K562 (cell line): ENCODE data around the gene CTDSPL. TPM values are rescaled to one million over a fixed set of nuclear protein-coding genes. Genes with fewer than 3 reads are reported as not detected.

Experiments
- ARHGAP35 ChIP-seq: fragments of 450-650 bp; IDR thresholded peaks from 2 replicates; pipeline ENCODE4 v1.6.1; 2018; ENCODE audit not compliant: partially characterized antibody
- ATF2 ChIP-seq: sonication (generic); formaldehyde crosslinking; IDR thresholded peaks from 2 replicates; pipeline ENCODE4 v1.8.1; 2022; ENCODE audit warnings: missing genetic modification reagents
- CBX8 ChIP-seq: fragments of 200-600 bp; sonication (generic); IDR thresholded peaks from 2 replicates; pipeline ENCODE4 v1.6.1; 2012; ENCODE audit warnings: borderline replicate concordance, mixed run types, low read depth, mild to moderate bottlenecking, moderate library complexity, mixed read lengths, low read length, control low read depth, inconsistent platforms; ENCODE audit not compliant: poor library complexity, severe bottlenecking; ENCODE audit errors: extremely low read depth
- CLOCK ChIP-seq: fragments of 250-450 bp; sonication (Bioruptor Pico); IDR thresholded peaks from 2 replicates; pipeline ENCODE4 v1.4.0; 2020; ENCODE audit warnings: mild to moderate bottlenecking, moderate library complexity, borderline replicate concordance
- ETV5 ChIP-seq: sonication (generic); formaldehyde crosslinking; IDR thresholded peaks from 2 replicates; pipeline ENCODE4 v1.4.0; 2020; ENCODE audit warnings: low read depth, mild to moderate bottlenecking, missing genetic modification reagents
- MYBL2 ChIP-seq, 2 experiments: fragments of 450-650 bp in 1 of 2; sonication (generic) in 1 of 2; formaldehyde crosslinking in 1 of 2; IDR thresholded peaks; 2 replicates each; pipeline versions ENCODE4 v1.6.1 to v1.8.1; 2017 to 2022; ENCODE audit warnings: borderline replicate concordance in 1 of 2, inconsistent platforms in 1 of 2, low read depth in 1 of 2, mild to moderate bottlenecking in 1 of 2, missing genetic modification reagents in 1 of 2, moderate library complexity in 1 of 2
- MYC ChIP-seq, 2 experiments: fragments of 250-450 bp in 1 of 2; sonication (Bioruptor Pico) in 1 of 2; IDR thresholded peaks; 2 replicates each; pipeline versions ENCODE4 v1.5.1 to v1.6.1; 2012 to 2021; ENCODE audit warnings: low read depth in 2 of 2, borderline replicate concordance in 1 of 2, improper control_type of control experiment in 1 of 2, low read length in 1 of 2, mild to moderate bottlenecking in 1 of 2, moderate library complexity in 1 of 2
- PHB ChIP-seq: fragments of 250-450 bp; sonication (Bioruptor Pico); IDR thresholded peaks from 2 replicates; pipeline ENCODE4 v1.5.0; 2021
- RBM15 ChIP-seq: fragments of 200-400 bp; formaldehyde crosslinking; IDR thresholded peaks from 2 replicates; pipeline ENCODE4 v1.6.1; 2018; ENCODE audit warnings: mild to moderate bottlenecking, low read length, moderate library complexity; ENCODE audit not compliant: insufficient read depth
- STAG1 ChIP-seq: sonication (generic); formaldehyde crosslinking; IDR thresholded peaks from 2 replicates; pipeline ENCODE4 v1.5.0; 2020; ENCODE audit warnings: missing genetic modification reagents, borderline replicate concordance
- ZKSCAN1 ChIP-seq: fragments of 150-350 bp; IDR thresholded peaks from 2 replicates; pipeline ENCODE4 v1.6.1; 2016; ENCODE audit warnings: low read depth, low read length
- ZNF24 ChIP-seq: fragments of 450-650 bp; IDR thresholded peaks from 2 replicates; pipeline ENCODE4 v1.6.1; 2016
- ZNF398 ChIP-seq: fragments of 250-450 bp; sonication (Bioruptor Pico); IDR thresholded peaks from 2 replicates; pipeline ENCODE4 v1.8.0; 2021; ENCODE audit warnings: moderate library complexity, mild to moderate bottlenecking, inconsistent platforms
- polyA plus RNA-seq, 8 experiments: library from polyadenylated mRNA; depleted of rRNA in 4 of 8; stranded (reverse) in 5 of 8; unstranded in 3 of 8; fragments of >200 nt; fragmentation: Nextera tagmentation in 2 of 8; fragmentation: Illumina TruSeq in 1 of 8; extraction: Ambion mirVana in 2 of 8; extraction: Trizol in 1 of 8; gene quantifications; 2 replicates each; pipeline versions ENCODE4 v1.2.1 to v1.2.3, GENCODE V29; 2011 to 2014; ENCODE audit warnings: inconsistent platforms in 1 of 8, missing spikeins in 1 of 8
- total RNA-seq, 7 experiments: library from RNA; depleted of rRNA in 6 of 7; stranded (reverse); fragments of >200 nt in 6 of 7; fragmentation: Illumina TruSeq in 2 of 7; extraction: Trizol in 2 of 7; gene quantifications; 2 replicates each; pipeline versions ENCODE4 v1.2.1 to v1.2.3, GENCODE V29; 2011 to 2021; ENCODE audit warnings: low replicate concordance in 1 of 7
- TF ChIP-seq, protein P1 (sequence below): sonication (generic); formaldehyde crosslinking; IDR thresholded peaks from 2 replicates; pipeline ENCODE4 v1.8.1; 2023; ENCODE audit warnings: mild to moderate bottlenecking, missing genetic modification reagents
- TF ChIP-seq, protein P2 (sequence below), 2 experiments: IDR thresholded peaks; 2 replicates each; pipeline ENCODE4 v1.6.1; 2012; ENCODE audit warnings: improper control_type of control experiment in 2 of 2, low read depth in 2 of 2, low read length in 2 of 2, borderline replicate concordance in 1 of 2

The CTDSPL gene
- total and polyA plus RNA-seq, 9 of the 15 experiments (the other 6 are each of a cell fraction or from before 2014, with no cell fraction given), result 5.1 to 19.3 (median 11.3) TPM

DNA sequence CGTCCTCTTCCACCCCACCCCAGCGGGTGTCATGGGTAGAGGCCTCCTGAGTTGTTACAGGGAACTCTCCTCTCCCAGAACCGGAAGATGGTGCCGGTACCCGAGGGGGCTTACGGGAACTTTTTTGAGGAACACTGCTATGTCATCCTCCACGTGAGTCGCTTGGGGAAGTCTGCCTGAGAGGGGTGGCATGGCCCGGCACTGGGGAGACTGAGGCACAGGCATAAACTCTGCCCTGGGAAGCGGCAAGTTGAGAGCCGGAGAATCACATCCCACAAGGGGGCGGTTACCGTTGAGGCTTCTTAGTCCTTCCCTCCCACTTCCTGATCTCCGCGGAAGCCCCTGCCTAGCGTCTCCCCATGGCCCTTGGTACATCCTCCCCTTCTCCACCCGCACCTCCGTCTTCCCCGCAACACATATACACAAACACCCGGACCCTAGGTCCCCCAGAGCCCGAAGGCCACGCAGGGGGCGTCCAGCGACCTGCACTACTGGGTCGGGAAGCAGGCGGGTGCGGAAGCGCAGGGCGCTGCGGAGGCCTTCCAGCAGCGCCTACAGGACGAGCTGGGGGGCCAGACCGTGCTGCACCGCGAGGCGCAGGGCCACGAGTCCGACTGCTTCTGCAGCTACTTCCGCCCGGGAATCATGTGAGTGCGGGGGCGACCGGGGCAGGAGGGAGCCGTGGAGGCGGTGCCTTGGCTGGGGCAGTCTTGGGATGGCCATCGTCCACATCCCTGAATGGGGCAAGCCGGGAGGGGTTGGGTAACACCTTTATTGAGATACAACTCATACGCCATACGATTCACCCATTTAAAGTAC is 132.3 kb downstream of the CTDSPL start (continued):
- TF ChIP-seq ETV5, result peak; percentile 96
- TF ChIP-seq MYC (IDR thresholded peaks at IDR 0.05; ENCODE audit: low read depth, low read length), result peak; percentile 98
- TF ChIP-seq MYC (CRISPR knock-in tag; IDR thresholded peaks at IDR 0.05; ENCODE audit: borderline replicate concordance, low read depth), result peak; percentile 98
- no peak for TF ChIP-seq CLOCK
- TF ChIP-seq ZNF398 (CRISPR knock-in tag), result no peak
- no peak for TF ChIP-seq MYBL2 (IDR thresholded peaks at IDR 0.05; ENCODE audit: low read depth)
- TF ChIP-seq MYBL2 (CRISPR knock-in tag; IDR thresholded peaks at IDR 0.05; ENCODE audit: borderline replicate concordance), result no peak
- TF ChIP-seq RBM15, result no peak
- TF ChIP-seq CBX8, result no peak
- TF ChIP-seq PHB, result no peak
- peak; percentile 74 for TF ChIP-seq ZNF24
- TF ChIP-seq ZKSCAN1, result peak; percentile 49; the same call in 1 of the 2 replicates
- TF ChIP-seq, protein P1, sequence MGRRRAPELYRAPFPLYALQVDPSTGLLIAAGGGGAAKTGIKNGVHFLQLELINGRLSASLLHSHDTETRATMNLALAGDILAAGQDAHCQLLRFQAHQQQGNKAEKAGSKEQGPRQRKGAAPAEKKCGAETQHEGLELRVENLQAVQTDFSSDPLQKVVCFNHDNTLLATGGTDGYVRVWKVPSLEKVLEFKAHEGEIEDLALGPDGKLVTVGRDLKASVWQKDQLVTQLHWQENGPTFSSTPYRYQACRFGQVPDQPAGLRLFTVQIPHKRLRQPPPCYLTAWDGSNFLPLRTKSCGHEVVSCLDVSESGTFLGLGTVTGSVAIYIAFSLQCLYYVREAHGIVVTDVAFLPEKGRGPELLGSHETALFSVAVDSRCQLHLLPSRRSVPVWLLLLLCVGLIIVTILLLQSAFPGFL, result no peak
- no peak for TF ChIP-seq ATF2
- peak; percentile 36 for TF ChIP-seq ARHGAP35
- TF ChIP-seq STAG1 (CRISPR knock-in tag), result no peak
- TF ChIP-seq, protein P2, sequence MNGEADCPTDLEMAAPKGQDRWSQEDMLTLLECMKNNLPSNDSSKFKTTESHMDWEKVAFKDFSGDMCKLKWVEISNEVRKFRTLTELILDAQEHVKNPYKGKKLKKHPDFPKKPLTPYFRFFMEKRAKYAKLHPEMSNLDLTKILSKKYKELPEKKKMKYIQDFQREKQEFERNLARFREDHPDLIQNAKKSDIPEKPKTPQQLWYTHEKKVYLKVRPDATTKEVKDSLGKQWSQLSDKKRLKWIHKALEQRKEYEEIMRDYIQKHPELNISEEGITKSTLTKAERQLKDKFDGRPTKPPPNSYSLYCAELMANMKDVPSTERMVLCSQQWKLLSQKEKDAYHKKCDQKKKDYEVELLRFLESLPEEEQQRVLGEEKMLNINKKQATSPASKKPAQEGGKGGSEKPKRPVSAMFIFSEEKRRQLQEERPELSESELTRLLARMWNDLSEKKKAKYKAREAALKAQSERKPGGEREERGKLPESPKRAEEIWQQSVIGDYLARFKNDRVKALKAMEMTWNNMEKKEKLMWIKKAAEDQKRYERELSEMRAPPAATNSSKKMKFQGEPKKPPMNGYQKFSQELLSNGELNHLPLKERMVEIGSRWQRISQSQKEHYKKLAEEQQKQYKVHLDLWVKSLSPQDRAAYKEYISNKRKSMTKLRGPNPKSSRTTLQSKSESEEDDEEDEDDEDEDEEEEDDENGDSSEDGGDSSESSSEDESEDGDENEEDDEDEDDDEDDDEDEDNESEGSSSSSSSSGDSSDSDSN (IDR thresholded peaks at IDR 0.05; ENCODE audit: borderline replicate concordance in 1 of 2, low read depth in 2 of 2, low read length in 2 of 2), result peak; percentile 95 to 97; a peak in 2 of 4 replicates
